Measurements from ENCODE around the gene NPAS3.

NPAS3 gene

DNA sequence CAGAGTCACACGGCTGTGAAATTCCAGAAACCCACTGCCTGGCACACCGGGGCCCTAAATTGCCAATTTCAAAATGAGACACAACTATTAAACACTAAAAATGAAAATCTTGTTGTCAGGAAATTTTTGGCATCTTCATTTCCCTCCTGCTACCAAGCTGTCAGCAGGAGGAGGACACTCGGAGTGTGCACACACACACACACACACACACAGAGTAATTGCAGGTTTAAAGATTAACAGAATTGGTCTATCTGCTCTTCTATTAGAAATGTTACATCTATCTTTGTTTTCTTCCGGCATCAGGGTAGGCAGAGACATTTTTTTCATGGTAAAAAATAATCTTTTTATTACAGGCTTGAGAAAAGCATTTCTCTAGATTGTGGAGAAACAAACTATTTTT, 698.0 kb downstream of the NPAS3 start:
- H3K27me3 ChIP-seq (ENCODE audit: insufficient read depth, poor library complexity, severe bottlenecking): peaks cover 4% of the 10 kb centered on the region
- H3K4me3 ChIP-seq (replicated peaks; ENCODE audit: insufficient read depth, low read length): no peak overlapping the region
- no peak for DNase-seq (ENCODE audit: low read depth in 1 of 2, low spot score in 1 of 2)
- no peak overlapping the region for H3K27ac ChIP-seq (replicated peaks)
- TF ChIP-seq GABPA (IDR thresholded peaks at IDR 0.05; ENCODE audit: low read depth): no peak

- no peak overlapping the region for H3K27ac ChIP-seq (replicated peaks)
- TF ChIP-seq, protein P1, sequence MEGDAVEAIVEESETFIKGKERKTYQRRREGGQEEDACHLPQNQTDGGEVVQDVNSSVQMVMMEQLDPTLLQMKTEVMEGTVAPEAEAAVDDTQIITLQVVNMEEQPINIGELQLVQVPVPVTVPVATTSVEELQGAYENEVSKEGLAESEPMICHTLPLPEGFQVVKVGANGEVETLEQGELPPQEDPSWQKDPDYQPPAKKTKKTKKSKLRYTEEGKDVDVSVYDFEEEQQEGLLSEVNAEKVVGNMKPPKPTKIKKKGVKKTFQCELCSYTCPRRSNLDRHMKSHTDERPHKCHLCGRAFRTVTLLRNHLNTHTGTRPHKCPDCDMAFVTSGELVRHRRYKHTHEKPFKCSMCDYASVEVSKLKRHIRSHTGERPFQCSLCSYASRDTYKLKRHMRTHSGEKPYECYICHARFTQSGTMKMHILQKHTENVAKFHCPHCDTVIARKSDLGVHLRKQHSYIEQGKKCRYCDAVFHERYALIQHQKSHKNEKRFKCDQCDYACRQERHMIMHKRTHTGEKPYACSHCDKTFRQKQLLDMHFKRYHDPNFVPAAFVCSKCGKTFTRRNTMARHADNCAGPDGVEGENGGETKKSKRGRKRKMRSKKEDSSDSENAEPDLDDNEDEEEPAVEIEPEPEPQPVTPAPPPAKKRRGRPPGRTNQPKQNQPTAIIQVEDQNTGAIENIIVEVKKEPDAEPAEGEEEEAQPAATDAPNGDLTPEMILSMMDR (IDR thresholded peaks at IDR 0.05; ENCODE audit: insufficient read depth, low read length): no peak
- no peak for TF ChIP-seq GABPA (IDR thresholded peaks at IDR 0.05; ENCODE audit: low read depth)
- H3K27me3 ChIP-seq (ENCODE audit: insufficient read depth, poor library complexity, severe bottlenecking): peaks cover 4% of the 10 kb centered on the region
- H3K4me3 ChIP-seq (replicated peaks; ENCODE audit: insufficient read depth, low read length): no peak overlapping the region
- DNase-seq (ENCODE audit: low read depth in 1 of 2, low spot score in 1 of 2): no peak
Observed at GRCh38 chr14:33642080-33642479, 703.4 kb downstream of the NPAS3 start.

DNA sequence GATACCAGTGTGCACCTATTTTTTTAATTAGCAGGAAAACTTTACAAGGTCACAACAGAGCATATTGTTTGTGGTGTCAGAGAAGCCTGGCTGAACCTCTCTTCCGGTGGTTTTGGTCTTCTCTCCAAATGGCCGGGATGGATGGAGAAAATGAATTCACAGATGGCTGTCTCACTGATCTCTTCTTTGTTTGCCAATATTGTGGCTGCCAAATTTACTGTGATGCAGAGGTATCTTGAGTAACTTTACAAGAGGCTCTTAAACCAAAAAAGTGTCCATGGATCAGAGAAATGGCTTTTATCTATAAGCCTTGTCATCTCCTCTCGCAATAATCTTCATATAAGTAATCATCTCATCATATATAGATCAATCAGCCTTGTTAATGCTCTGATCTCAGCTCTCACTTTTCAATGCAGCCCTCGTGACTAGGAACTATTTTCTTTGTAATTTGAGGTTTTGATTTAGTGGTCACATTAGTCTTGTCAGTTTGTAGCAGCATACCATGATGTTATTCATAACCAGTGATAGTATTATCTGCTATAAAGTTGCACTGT, 704.1 kb downstream of the NPAS3 start:
- H3K27me3 ChIP-seq (ENCODE audit: insufficient read depth, poor library complexity, severe bottlenecking): peaks cover 4% of the 10 kb centered on the region
- no peak overlapping the region for H3K4me3 ChIP-seq (replicated peaks; ENCODE audit: insufficient read depth, low read length)
- TF ChIP-seq POLR2AphosphoS5 (IDR thresholded peaks at IDR 0.05; ENCODE audit: low read depth): no peak
- TF ChIP-seq, protein P2, sequence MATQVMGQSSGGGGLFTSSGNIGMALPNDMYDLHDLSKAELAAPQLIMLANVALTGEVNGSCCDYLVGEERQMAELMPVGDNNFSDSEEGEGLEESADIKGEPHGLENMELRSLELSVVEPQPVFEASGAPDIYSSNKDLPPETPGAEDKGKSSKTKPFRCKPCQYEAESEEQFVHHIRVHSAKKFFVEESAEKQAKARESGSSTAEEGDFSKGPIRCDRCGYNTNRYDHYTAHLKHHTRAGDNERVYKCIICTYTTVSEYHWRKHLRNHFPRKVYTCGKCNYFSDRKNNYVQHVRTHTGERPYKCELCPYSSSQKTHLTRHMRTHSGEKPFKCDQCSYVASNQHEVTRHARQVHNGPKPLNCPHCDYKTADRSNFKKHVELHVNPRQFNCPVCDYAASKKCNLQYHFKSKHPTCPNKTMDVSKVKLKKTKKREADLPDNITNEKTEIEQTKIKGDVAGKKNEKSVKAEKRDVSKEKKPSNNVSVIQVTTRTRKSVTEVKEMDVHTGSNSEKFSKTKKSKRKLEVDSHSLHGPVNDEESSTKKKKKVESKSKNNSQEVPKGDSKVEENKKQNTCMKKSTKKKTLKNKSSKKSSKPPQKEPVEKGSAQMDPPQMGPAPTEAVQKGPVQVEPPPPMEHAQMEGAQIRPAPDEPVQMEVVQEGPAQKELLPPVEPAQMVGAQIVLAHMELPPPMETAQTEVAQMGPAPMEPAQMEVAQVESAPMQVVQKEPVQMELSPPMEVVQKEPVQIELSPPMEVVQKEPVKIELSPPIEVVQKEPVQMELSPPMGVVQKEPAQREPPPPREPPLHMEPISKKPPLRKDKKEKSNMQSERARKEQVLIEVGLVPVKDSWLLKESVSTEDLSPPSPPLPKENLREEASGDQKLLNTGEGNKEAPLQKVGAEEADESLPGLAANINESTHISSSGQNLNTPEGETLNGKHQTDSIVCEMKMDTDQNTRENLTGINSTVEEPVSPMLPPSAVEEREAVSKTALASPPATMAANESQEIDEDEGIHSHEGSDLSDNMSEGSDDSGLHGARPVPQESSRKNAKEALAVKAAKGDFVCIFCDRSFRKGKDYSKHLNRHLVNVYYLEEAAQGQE (IDR thresholded peaks at IDR 0.05; ENCODE audit: insufficient replicate concordance, low read depth): no peak
- TF ChIP-seq GABPA (IDR thresholded peaks at IDR 0.05; ENCODE audit: low read depth): no peak
- TF ChIP-seq, protein P1 (IDR thresholded peaks at IDR 0.05; ENCODE audit: insufficient read depth, low read length): no peak
- no peak for TF ChIP-seq SPI1 (IDR thresholded peaks at IDR 0.05; ENCODE audit: borderline replicate concordance, low read depth)
- no peak for DNase-seq (ENCODE audit: low read depth in 1 of 2, low spot score in 1 of 2)
- H3K27ac ChIP-seq (replicated peaks): no peak overlapping the region

DNA sequence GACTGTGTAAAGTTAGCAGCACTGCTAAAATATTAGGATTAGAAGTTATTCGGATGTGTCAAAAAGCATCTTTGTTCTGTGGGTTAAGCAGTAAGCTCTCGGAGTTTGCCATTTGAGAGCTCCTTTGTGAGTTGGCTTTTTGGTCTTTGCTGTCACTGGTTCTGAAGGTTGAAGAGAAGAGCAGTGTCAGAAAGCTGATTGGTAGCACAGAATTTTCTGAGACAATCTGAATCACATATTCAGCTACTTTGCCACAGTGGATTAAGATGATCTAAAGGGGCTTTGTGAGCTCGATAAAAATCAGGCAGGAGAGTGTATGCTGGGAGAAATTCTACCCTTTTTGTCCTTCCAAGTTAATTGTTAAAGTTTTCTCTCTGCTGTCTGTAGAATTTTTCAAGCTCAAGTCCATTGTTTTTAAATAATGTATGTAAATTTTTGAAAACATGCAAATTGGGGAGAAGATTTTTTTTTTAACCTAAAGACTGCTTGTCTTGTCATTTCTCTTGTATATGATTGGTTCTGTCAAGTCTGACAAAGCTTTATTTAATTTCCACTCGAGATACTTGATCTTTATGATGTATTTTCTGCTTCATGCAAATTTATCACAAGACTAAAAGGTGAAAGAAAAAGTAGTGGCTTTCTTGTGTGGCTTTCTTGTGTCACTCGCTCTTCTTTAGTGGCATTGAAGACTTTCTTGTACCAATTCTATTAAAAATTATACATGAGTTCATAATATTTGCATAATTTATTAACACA, 704.9 kb downstream of the NPAS3 start:
- H3K27ac ChIP-seq (replicated peaks): no peak overlapping the region
- peaks cover 4% of the 10 kb centered on the region for H3K27me3 ChIP-seq (ENCODE audit: insufficient read depth, poor library complexity, severe bottlenecking)
- no peak for TF ChIP-seq GABPA (IDR thresholded peaks at IDR 0.05; ENCODE audit: low read depth)
- TF ChIP-seq, protein P2 (IDR thresholded peaks at IDR 0.05; ENCODE audit: insufficient replicate concordance, low read depth): no peak
- no peak for TF ChIP-seq POLR2AphosphoS5 (IDR thresholded peaks at IDR 0.05; ENCODE audit: low read depth)
- TF ChIP-seq SPI1 (IDR thresholded peaks at IDR 0.05; ENCODE audit: borderline replicate concordance, low read depth): no peak
- TF ChIP-seq, protein P1 (IDR thresholded peaks at IDR 0.05; ENCODE audit: insufficient read depth, low read length): no peak
- no peak for DNase-seq (ENCODE audit: low read depth in 1 of 2, low spot score in 1 of 2)
- H3K4me3 ChIP-seq (replicated peaks; ENCODE audit: insufficient read depth, low read length): no peak overlapping the region

Data from HL-60 (cell line).